Type B pancreatic cell (in vitro differentiated cells): Measurements from ENCODE around the gene SACS. TPM values are rescaled to one million over a fixed set of nuclear protein-coding genes. Genes with fewer than 3 reads are reported as not detected.

Experiments used
- DNase-seq: peaks from one replicate; pipeline ENCODE4 v3.0.0; 2021; ENCODE audit warnings: mixed read lengths; ENCODE audit not compliant: unreplicated experiment; ENCODE audit errors: extremely low spot score
- H3K27ac Mint-ChIP-seq: 2 replicates; pipeline ENCODE4 v1.8.0; 2021; ENCODE audit warnings: mild to moderate bottlenecking, mixed read lengths
- H3K27me3 Mint-ChIP-seq: 2 replicates; pipeline ENCODE4 v1.8.0; 2021; ENCODE audit warnings: mixed read lengths
- H3K36me3 Mint-ChIP-seq: 2 replicates; pipeline ENCODE4 v1.8.0; 2021; ENCODE audit warnings: mixed read lengths
- H3K4me1 Mint-ChIP-seq: one replicate; pipeline ENCODE4 v1.8.0; 2021; ENCODE audit warnings: mixed read lengths; ENCODE audit not compliant: unreplicated experiment
- H3K4me3 Mint-ChIP-seq: 2 replicates; pipeline ENCODE4 v1.8.0; 2021; ENCODE audit warnings: mild to moderate bottlenecking, mixed read lengths
- H3K9me3 Mint-ChIP-seq: 2 replicates; pipeline ENCODE4 v1.8.0; 2021; ENCODE audit warnings: mixed read lengths
- CTCF ChIP-seq: fragments of 200-600 bp; sonication (generic); conservative IDR thresholded peaks from 2 replicates; pipeline ENCODE4 v1.5.0; 2021; ENCODE audit warnings: antibody characterized with exemption, mild to moderate bottlenecking
- total RNA-seq: library from RNA; stranded (reverse); gene quantifications from 2 replicates; pipeline ENCODE4 v1.2.1, GENCODE V29; 2021; ENCODE audit warnings: low replicate concordance

The SACS gene
- total RNA-seq, 1 donor from 2014 or later: 49.6 TPM

DNA sequence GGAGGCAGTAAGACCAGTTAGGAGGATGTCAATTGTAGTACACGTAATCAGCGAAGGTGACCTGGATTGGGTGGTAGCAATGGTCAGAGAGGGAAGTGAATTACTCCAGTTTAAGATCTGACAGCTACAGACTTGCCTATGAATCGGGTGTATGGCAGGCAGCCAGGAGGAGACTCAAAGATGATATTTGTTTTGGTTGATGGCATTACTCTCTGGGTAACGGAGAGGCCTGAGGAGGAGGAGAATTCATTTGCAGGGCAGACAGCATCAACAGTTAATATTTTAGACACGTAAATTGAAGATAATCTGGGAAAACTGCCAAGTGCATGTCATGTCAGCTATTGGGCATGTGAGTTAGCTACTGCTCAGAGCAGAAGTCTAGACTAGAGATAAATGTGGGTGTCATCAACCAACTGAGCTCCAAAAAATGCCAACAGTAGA is 143.6 kb downstream of the SACS start:
- no peaks in the 10 kb centered on the region for H3K9me3 Mint-ChIP-seq
- no peak for TF ChIP-seq CTCF
- no peak overlapping the region for H3K4me3 Mint-ChIP-seq
- H3K27ac Mint-ChIP-seq: no peak overlapping the region
- H3K36me3 Mint-ChIP-seq: no peaks in the 10 kb centered on the region
- no peaks in the 10 kb centered on the region for H3K4me1 Mint-ChIP-seq
- no peaks in the 10 kb centered on the region for H3K27me3 Mint-ChIP-seq
- DNase-seq: no peak

GRCh38 chr13:23288995-23289394 is 144.5 kb downstream of the SACS start:
- no peaks in the 10 kb centered on the region for H3K4me1 Mint-ChIP-seq
- H3K4me3 Mint-ChIP-seq: no peak overlapping the region
- no peak for DNase-seq
- H3K27me3 Mint-ChIP-seq: no peaks in the 10 kb centered on the region
- no peaks in the 10 kb centered on the region for H3K9me3 Mint-ChIP-seq
- H3K27ac Mint-ChIP-seq: no peak overlapping the region
- no peak for TF ChIP-seq CTCF
- H3K36me3 Mint-ChIP-seq: peaks cover 4% of the 10 kb centered on the region

DNA sequence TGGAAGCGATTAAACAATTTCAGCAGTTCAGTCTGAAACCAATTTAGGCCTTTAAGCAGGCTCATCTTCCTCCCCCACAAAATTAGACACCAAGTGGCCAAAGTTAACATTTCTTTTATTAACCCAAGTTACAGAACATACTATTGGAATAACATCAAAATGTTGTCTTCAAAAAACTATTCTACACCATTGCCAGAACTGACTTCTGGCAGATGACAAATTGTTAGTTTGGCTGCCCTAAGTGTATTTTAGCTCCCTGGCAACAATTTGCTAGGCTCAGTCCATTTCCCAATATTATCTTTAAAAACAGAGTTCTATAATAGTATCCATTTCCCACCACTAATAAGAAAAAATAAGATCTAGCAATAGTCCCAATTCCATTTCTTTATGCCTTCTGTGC is 144.9 kb downstream of the SACS start:
- Mint-ChIP-seq H3K4me1 (no peaks in the 10 kb centered on the region), H3K27me3 (no peaks in the 10 kb centered on the region), H3K9me3 (no peaks in the 10 kb centered on the region), H3K27ac (no peak overlapping the region), H3K36me3 (peaks cover 4% of the 10 kb centered on the region), H3K4me3 (no peak overlapping the region)
- no peak for TF ChIP-seq CTCF
- no peak for DNase-seq

DNA sequence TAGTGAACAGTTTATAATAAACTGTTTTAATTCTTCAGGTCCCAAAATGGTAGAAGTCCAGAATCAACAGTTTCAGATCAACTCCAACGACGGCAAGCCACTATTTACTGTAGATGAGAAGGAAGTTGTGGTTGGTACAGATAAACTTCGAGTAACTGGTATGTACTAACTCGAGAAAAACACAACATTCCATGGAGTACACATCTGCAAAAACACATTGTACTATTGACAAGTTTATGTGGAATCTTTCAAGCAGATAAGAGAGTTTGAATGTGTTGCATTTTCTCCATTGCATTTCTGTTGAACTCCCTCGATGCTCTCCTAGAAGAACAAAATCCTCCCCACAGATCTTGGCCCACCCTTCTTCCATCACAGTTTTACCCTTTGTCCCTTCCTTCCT is 154.2 kb downstream of the SACS start:
- DNase-seq: no peak
- H3K27me3 Mint-ChIP-seq: no peaks in the 10 kb centered on the region
- H3K4me1 Mint-ChIP-seq: no peaks in the 10 kb centered on the region
- H3K36me3 Mint-ChIP-seq: peaks cover 18% of the 10 kb centered on the region
- no peak for TF ChIP-seq CTCF
- H3K4me3 Mint-ChIP-seq: no peak overlapping the region
- H3K27ac Mint-ChIP-seq: no peak overlapping the region
- H3K9me3 Mint-ChIP-seq: peaks cover 5% of the 10 kb centered on the region

Other genes starting within 250 kb of the SACS start
- gene TNFRSF19, start 136.7 kb upstream of the SACS start, total RNA-seq: 60.6 and 64.4 TPM in 2 replicates